OCI-LY3 (cell line): Measurements from ENCODE around the gene FAM229B.

ENCODE experiments used
- EZH2phosphoT487 ChIP-seq: fragments of 200-600 bp; shearing (Covaris generic); IDR thresholded peaks from 2 replicates; pipeline ENCODE4 v1.6.1; 2018; ENCODE audit warnings: antibody characterized with exemption, mixed run types, low read depth
- TF ChIP-seq, protein P1 (sequence below): fragments of 200-600, 300-600 bp; sonication (generic); IDR thresholded peaks from 2 replicates; pipeline ENCODE4 v1.5.1; 2014; ENCODE audit warnings: antibody characterized with exemption, low read length, low read depth

DNA sequence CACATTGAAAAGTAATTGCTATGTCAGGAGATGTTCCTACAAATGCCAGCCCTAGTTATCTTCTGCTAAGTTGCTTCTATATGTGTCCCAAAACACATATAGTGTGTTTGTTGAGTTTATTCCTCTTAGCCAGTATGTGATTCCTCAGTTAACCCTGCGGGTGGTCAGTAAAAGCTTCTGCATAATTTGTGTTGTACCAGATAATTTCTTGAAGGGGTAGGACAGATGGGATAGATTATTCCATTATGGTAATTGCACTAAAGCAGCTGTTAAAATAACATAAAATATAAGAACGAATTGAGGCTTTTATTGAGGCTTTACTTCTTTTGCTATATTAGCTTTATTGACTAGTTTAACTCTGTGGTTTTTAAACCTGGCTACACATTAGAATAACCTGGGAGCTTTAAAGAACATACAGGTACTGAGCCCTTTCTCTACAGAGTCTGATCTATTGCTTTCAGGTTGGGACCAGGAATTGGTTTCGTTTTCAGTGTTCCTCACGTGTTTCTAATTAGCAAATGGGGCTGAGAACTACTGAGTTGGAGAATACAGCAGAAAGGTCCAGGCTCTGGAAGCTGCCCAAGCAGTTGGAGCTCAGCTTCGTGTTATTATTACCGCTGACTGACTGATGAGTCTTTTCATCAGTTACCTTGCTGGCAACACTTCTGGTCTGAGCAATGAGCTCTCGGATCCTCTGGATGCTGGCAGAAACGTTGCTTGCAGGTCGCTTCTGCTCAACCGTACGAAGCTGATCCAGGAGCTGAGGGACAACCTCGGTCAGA, 56.9 kb downstream of the FAM229B start:
- TF ChIP-seq, protein P1, sequence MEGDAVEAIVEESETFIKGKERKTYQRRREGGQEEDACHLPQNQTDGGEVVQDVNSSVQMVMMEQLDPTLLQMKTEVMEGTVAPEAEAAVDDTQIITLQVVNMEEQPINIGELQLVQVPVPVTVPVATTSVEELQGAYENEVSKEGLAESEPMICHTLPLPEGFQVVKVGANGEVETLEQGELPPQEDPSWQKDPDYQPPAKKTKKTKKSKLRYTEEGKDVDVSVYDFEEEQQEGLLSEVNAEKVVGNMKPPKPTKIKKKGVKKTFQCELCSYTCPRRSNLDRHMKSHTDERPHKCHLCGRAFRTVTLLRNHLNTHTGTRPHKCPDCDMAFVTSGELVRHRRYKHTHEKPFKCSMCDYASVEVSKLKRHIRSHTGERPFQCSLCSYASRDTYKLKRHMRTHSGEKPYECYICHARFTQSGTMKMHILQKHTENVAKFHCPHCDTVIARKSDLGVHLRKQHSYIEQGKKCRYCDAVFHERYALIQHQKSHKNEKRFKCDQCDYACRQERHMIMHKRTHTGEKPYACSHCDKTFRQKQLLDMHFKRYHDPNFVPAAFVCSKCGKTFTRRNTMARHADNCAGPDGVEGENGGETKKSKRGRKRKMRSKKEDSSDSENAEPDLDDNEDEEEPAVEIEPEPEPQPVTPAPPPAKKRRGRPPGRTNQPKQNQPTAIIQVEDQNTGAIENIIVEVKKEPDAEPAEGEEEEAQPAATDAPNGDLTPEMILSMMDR, result no peak
- no peak for TF ChIP-seq EZH2phosphoT487
